Stimulated activated naive CD8-positive, alpha-beta T cell treated with anti-CD3 and anti-CD28 coated beads, Interleukin-15, Interleukin-2, amounts not matched to agents 100 ng/mL and 50 ng/mL, for 24 hours (primary cell): ENCODE data around the gene ALPL.

Experiments
- H3K27ac Mint-ChIP-seq: one replicate; pipeline ENCODE4 v1.8.0; 2021; ENCODE audit warnings: mild to moderate bottlenecking, mixed read lengths
- H3K27me3 Mint-ChIP-seq: one replicate; pipeline ENCODE4 v1.8.0; 2021; ENCODE audit warnings: mixed read lengths
- H3K36me3 Mint-ChIP-seq: one replicate; pipeline ENCODE4 v1.8.0; 2021; ENCODE audit warnings: low read depth, mixed read lengths
- H3K4me1 Mint-ChIP-seq: one replicate; pipeline ENCODE4 v1.8.0; 2021; ENCODE audit warnings: low read depth, mixed read lengths
- H3K4me3 Mint-ChIP-seq: one replicate; pipeline ENCODE4 v1.8.0; 2021; ENCODE audit warnings: mild to moderate bottlenecking, mixed read lengths
- H3K9me3 Mint-ChIP-seq: one replicate; pipeline ENCODE4 v1.8.0; 2021; ENCODE audit warnings: mixed read lengths

Gene ALPL

GRCh38 chr1:21586222-21586621 lies 77.0 kb downstream of the ALPL start:
- no peaks in the 10 kb centered on the region for H3K9me3 Mint-ChIP-seq
- H3K27ac Mint-ChIP-seq = no peak overlapping the region
- peaks cover 17% of the 10 kb centered on the region for H3K27me3 Mint-ChIP-seq
- no peaks in the 10 kb centered on the region for H3K36me3 Mint-ChIP-seq
- no peaks in the 10 kb centered on the region for H3K4me1 Mint-ChIP-seq
- no peak overlapping the region for H3K4me3 Mint-ChIP-seq

- H3K36me3 Mint-ChIP-seq = no peaks in the 10 kb centered on the region
- H3K27ac Mint-ChIP-seq = no peak overlapping the region
- H3K4me3 Mint-ChIP-seq = no peak overlapping the region
- H3K9me3 Mint-ChIP-seq = no peaks in the 10 kb centered on the region
- peaks cover 17% of the 10 kb centered on the region for H3K27me3 Mint-ChIP-seq
- H3K4me1 Mint-ChIP-seq = no peaks in the 10 kb centered on the region
Observed at GRCh38 chr1:21586846-21587601, 77.8 kb downstream of the ALPL start.

DNA sequence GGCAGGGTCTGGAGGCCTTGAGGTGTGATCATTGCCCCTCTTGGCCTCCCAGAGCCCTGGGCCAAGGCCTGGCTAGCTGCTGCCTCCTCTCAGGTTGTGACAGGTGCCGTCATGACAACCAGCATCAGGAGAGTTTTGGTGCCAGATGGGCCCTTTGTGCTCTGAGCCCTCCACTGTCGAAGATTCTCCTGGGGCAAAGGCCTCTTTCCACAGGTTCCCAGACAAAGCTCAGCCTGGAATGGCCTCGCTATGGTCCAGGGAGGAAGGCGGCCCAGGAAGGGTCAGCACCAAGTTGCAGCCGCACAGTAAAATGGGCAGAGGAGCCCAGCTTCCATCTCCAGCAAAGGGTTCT lies 78.4 kb downstream of the ALPL start:
- H3K4me3 Mint-ChIP-seq = no peak overlapping the region
- H3K27ac Mint-ChIP-seq = no peak overlapping the region
- no peaks in the 10 kb centered on the region for H3K9me3 Mint-ChIP-seq

GRCh38 chr1:21589618-21590017 lies 80.4 kb downstream of the ALPL start:
- Mint-ChIP-seq H3K9me3 (no peaks in the 10 kb centered on the region), H3K36me3 (no peaks in the 10 kb centered on the region), H3K27ac (no peak overlapping the region), H3K4me3 (no peak overlapping the region), H3K27me3 (peaks cover 13% of the 10 kb centered on the region), H3K4me1 (no peaks in the 10 kb centered on the region)

More for the DNA sequence above, 78.4 kb downstream of the ALPL start:
- Mint-ChIP-seq H3K36me3 (no peaks in the 10 kb centered on the region), H3K4me1 (no peaks in the 10 kb centered on the region), H3K27me3 (peaks cover 16% of the 10 kb centered on the region)

DNA sequence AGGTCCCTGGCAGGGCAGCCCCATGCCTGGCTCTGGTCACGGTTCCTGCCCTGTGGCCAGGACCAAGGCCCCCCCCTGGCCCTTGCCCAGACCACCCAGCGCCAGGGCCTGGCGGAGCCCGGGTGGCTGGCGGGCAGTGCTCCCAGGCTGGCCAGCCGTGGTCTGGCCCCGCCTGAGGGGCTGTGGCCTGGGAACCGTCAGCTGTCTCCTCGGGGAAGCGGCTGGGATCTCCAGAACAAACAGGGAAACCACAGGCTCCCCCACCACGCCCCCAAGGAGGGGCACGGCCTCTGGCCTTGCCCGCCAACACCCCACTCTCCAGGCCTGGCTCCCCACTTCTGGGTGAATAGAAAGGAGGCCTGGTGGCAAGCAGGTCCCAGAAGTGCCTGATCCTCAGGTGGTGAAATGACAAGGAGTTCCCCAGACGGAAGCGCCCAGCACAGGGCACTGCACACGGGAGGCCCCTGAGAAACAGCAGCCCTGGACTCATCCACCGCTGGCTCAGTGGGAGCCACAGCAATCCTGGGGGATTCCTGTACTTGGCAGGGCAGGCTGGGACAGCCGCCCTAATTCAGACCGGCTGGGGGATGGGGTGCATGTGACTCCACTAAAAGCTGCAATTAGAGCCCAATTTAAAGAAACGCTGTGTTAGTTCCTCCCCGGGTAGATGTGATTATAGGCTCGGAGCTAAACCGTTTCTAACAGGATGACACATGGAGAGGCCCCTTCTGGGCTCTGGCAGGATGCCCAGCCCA lies 81.1 kb downstream of the ALPL start:
- Mint-ChIP-seq H3K9me3 (no peaks in the 10 kb centered on the region), H3K4me1 (no peaks in the 10 kb centered on the region), H3K27me3 (peaks cover 10% of the 10 kb centered on the region), H3K27ac (no peak overlapping the region), H3K4me3 (no peak overlapping the region), H3K36me3 (no peaks in the 10 kb centered on the region)

DNA sequence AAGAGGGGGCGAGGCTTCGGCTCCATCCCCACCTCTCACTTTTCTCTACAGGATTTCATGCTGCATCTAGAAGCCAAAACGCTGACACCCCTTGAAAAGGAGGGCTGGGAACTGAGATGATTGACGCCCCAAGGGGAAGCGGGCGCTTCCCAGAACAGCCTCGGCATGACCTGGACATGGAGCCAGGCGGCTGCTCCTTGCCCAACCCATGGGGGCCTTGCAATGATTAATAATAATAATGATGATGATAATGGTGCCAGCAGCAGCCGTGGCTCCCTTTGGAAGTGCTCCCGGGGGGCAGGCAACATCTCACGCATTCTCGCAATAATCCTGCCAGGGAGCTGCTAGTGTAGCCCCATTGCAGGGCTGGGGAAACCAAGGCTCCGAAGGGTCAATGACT lies 81.7 kb downstream of the ALPL start:
- no peak overlapping the region for H3K4me3 Mint-ChIP-seq
- no peak overlapping the region for H3K27ac Mint-ChIP-seq
- H3K27me3 Mint-ChIP-seq = peaks cover 15% of the 10 kb centered on the region
- H3K36me3 Mint-ChIP-seq = no peaks in the 10 kb centered on the region
- no peaks in the 10 kb centered on the region for H3K9me3 Mint-ChIP-seq
- H3K4me1 Mint-ChIP-seq = no peaks in the 10 kb centered on the region

DNA sequence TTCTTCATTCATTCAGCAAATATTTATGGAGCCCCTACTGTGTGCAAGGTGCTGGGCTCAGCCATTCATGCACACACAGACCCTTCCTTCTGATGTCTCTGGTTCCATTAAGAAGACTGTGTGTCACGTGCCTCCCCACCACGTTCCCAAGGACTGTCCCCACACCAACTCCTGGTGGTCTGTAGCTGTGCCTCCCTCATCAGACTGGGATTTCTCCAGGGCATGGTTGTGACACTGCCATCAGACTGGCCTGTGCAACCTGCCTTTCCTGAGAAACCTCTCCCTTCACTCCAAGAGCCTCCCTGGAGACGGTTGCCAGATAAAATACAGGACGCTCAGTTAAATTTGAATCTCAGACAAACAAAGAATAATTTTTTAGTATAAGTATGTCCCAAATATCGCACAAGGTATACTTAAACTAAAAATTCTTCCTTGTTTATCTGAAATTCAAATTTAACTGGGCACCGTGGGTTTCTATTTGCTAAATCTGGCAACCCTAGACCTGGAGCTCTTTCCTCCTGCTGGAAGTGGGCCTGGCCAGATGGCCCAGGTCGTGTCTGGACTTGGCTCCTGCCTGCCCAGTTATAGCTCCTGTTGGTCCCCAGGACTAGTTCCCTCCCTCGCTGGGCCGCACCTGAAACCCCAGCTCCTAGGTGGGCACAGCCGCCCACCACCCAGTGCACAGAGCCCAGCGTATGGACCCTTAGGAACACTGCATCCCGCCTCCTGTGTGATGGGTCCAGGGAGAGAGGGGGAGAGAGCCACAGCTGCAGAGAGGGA lies 83.1 kb downstream of the ALPL start:
- Mint-ChIP-seq H3K36me3 (no peaks in the 10 kb centered on the region), H3K27ac (no peak overlapping the region), H3K4me3 (no peak overlapping the region), H3K4me1 (no peaks in the 10 kb centered on the region), H3K9me3 (no peaks in the 10 kb centered on the region), H3K27me3 (peaks cover 19% of the 10 kb centered on the region)

DNA sequence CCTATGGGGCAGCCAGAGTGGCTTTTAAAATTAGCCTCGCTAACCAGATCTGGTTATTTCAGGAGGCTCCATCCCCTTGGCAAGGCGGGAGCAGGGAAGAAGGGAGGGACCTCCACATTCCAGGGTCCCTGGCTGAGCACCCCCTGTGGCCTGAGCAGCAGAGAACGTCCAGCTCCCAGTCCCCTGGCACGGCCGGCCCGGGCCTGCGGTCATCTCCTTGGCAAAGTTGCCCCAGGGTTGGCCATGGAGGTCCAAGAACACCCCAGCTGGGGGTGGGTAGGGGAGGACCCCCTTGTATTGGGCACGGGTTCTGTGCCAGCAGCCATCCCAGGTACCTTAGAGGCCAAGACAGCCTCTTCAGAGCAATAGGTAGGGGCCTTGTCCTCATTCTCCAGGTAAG lies 84.0 kb downstream of the ALPL start:
- Mint-ChIP-seq H3K27me3 (peaks cover 19% of the 10 kb centered on the region), H3K4me3 (no peak overlapping the region), H3K9me3 (no peaks in the 10 kb centered on the region), H3K27ac (no peak overlapping the region), H3K4me1 (no peaks in the 10 kb centered on the region), H3K36me3 (no peaks in the 10 kb centered on the region)

DNA sequence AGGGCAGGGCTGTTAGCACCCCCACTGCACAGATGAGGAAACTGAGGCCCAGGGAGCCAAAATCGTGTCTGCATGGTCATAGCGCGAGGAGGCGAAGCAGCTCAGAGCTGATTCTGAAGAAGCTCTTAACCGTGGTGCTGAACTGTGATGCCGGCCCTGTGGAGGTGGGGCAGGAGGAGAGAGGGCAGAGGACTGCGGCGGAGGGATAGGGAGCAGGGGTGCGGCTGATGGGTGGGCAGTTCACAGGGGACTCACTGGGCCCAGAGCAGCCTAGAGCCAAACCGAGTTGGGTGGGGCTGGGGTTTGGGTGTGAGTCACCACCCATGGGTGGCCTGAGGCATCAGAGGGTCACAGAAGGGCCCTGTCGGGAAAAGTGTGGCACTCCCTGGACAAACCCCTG lies 85.3 kb downstream of the ALPL start:
- Mint-ChIP-seq H3K9me3 (no peaks in the 10 kb centered on the region), H3K4me1 (no peaks in the 10 kb centered on the region), H3K27me3 (peaks cover 15% of the 10 kb centered on the region), H3K27ac (no peak overlapping the region), H3K36me3 (no peaks in the 10 kb centered on the region), H3K4me3 (no peak overlapping the region)

DNA sequence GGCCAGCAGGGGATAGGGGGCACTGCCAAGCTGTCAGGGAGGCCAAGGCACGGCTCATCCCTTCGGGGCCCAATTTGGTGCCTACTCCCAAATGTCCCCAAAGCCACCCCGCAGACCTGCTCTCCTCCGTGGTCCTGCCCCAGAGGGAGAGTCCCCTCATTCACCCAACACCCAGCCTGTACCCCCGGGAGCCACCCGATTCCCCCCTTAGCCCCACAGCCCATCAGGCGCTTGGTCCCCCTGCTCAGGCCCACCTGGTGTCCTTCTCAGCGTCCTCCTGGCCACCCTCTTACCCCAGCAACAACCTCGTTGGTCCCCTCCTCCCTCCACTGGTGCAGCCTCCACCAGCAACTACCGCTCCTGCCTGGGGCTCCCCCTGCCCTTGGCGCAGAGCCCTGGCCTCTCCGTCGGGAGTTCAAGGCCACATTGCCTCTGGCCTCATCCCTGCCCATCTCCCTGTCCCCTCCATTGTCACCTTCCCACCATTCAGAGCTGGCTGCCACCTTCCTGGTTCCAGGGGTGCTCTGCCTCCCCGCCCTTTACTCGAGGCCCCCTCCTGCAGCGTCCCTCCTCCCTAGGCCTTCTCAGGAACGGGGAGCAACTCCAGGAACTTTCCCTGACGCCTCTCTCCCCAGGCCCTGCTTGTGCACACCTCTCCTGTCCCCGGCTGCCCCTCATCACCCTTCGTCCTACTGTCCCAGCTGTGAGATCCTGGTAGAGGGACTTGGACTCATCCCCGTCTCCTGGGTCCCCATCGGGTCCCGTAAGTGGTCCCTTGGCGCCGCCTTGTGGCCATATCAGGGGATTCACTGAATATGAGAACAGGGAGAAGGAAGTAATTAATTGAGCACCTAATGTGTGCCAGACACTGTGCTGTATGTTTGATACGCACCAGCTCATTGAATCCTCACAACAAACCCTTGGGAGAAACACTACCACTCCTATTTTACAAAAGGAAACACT lies 86.0 kb downstream of the ALPL start:
- peaks cover 15% of the 10 kb centered on the region for H3K27me3 Mint-ChIP-seq
- H3K9me3 Mint-ChIP-seq = no peaks in the 10 kb centered on the region
- no peaks in the 10 kb centered on the region for H3K4me1 Mint-ChIP-seq
- H3K4me3 Mint-ChIP-seq = no peak overlapping the region
- H3K36me3 Mint-ChIP-seq = no peaks in the 10 kb centered on the region
- no peak overlapping the region for H3K27ac Mint-ChIP-seq

GRCh38 chr1:21596174-21596573 lies 87.0 kb downstream of the ALPL start:
- H3K36me3 Mint-ChIP-seq = no peaks in the 10 kb centered on the region
- no peak overlapping the region for H3K4me3 Mint-ChIP-seq
- H3K4me1 Mint-ChIP-seq = no peaks in the 10 kb centered on the region
- no peaks in the 10 kb centered on the region for H3K9me3 Mint-ChIP-seq
- no peak overlapping the region for H3K27ac Mint-ChIP-seq
- peaks cover 15% of the 10 kb centered on the region for H3K27me3 Mint-ChIP-seq

- Mint-ChIP-seq H3K4me3 (no peak overlapping the region), H3K27me3 (peaks cover 15% of the 10 kb centered on the region)
Observed at GRCh38 chr1:21596628-21597027, 87.4 kb downstream of the ALPL start.

DNA sequence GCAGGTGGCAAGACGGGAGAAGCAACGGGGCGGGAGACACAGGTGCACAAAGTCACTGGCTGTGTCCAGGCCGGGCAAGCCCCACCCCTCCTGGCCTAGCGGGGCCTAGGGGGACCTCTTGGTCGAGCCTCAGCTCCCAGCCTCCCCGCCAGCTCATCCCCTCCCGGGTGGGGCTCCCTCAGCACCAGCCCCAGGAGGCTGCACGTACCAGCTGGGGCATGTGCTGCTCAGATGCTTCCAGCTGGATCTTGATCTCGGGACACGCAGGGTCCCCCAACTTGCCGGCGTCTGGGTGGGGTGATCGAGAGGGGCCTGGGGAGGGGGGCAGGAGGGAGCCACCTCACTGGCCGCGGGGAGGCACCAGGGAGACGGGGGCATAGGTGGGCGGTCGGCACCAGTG lies 88.5 kb downstream of the ALPL start:
- peaks cover 12% of the 10 kb centered on the region for H3K27me3 Mint-ChIP-seq
- no peaks in the 10 kb centered on the region for H3K4me1 Mint-ChIP-seq
- no peak overlapping the region for H3K27ac Mint-ChIP-seq
- no peaks in the 10 kb centered on the region for H3K9me3 Mint-ChIP-seq
- H3K36me3 Mint-ChIP-seq = no peaks in the 10 kb centered on the region
- H3K4me3 Mint-ChIP-seq = no peak overlapping the region

More at GRCh38 chr1:21596628-21597027, 87.4 kb downstream of the ALPL start:
- no peaks in the 10 kb centered on the region for H3K4me1 Mint-ChIP-seq
- H3K36me3 Mint-ChIP-seq = no peaks in the 10 kb centered on the region
- no peak overlapping the region for H3K27ac Mint-ChIP-seq
- no peaks in the 10 kb centered on the region for H3K9me3 Mint-ChIP-seq

GRCh38 chr1:21598417-21598816 lies 89.2 kb downstream of the ALPL start:
- Mint-ChIP-seq H3K9me3 (no peaks in the 10 kb centered on the region), H3K27me3 (peaks cover 12% of the 10 kb centered on the region), H3K4me1 (no peaks in the 10 kb centered on the region), H3K27ac (no peak overlapping the region), H3K4me3 (no peak overlapping the region), H3K36me3 (no peaks in the 10 kb centered on the region)
